OCI-LY3 (cell line): ENCODE measurements around the gene SKAP2.

ENCODE experiments used
- H2AFZ ChIP-seq: fragments of 200-600, 300-600 bp; shearing (Covaris generic); 2 replicates; pipeline ENCODE4 v1.6.0; 2014; ENCODE audit warnings: antibody characterized with exemption, low read depth, low read length
- H3K27ac ChIP-seq: fragments of 200-600, 300-600 bp; sonication (generic); 2 replicates; pipeline ENCODE4 v1.5.1; 2014; ENCODE audit warnings: mild to moderate bottlenecking, low read length, moderate library complexity, mixed read lengths
- H3K27me3 ChIP-seq: fragments of 200-600, 300-600 bp; sonication (generic); 2 replicates; pipeline ENCODE4 v1.6.1; 2014; ENCODE audit warnings: low read depth, low read length, mixed read lengths
- H3K36me3 ChIP-seq: fragments of 200-600, 300-600 bp; sonication (generic); replicated peaks from 2 replicates; pipeline ENCODE3; 2014; ENCODE audit warnings: low read depth, low read length, mixed read lengths
- H3K4me1 ChIP-seq: fragments of 300-600, 200-600 bp; sonication (generic); 2 replicates; pipeline ENCODE4 v1.6.1; 2014; ENCODE audit warnings: low read length, mixed read lengths
- H3K4me2 ChIP-seq: fragments of 200-600, 300-600 bp; sonication (generic); 2 replicates; pipeline ENCODE4 v1.6.1; 2014; ENCODE audit warnings: low read length, mixed read lengths
- H3K4me3 ChIP-seq: fragments of 300-600, 200-600 bp; sonication (generic); 2 replicates; pipeline ENCODE4 v1.5.1; 2014; ENCODE audit warnings: antibody characterized with exemption, mild to moderate bottlenecking, low read length, moderate library complexity
- H3K79me2 ChIP-seq: fragments of 300-600, 200-600 bp; shearing (Covaris generic); 2 replicates; pipeline ENCODE4 v1.6.1; 2014; ENCODE audit warnings: mild to moderate bottlenecking, low read length, mixed read lengths
- H3K9ac ChIP-seq: fragments of 300-600, 200-600 bp; shearing (Covaris generic); 2 replicates; pipeline ENCODE4 v1.6.0; 2014; ENCODE audit warnings: mild to moderate bottlenecking, low read length, moderate library complexity
- H3K9me3 ChIP-seq: fragments of 200-600, 300-600 bp; shearing (Covaris generic); 2 replicates; pipeline ENCODE4 v1.6.1; 2014; ENCODE audit warnings: low read length, mixed read lengths; ENCODE audit not compliant: insufficient read depth
- H4K20me1 ChIP-seq: fragments of 200-600, 300-600 bp; sonication (generic); 2 replicates; pipeline ENCODE4 v1.6.1; 2016; ENCODE audit warnings: low read length, mixed read lengths; ENCODE audit not compliant: insufficient read depth
- EZH2phosphoT487 ChIP-seq: fragments of 200-600 bp; shearing (Covaris generic); IDR thresholded peaks from 2 replicates; pipeline ENCODE4 v1.6.1; 2018; ENCODE audit warnings: antibody characterized with exemption, mixed run types, low read depth
- TF ChIP-seq, protein P1 (sequence below): fragments of 200-600, 300-600 bp; sonication (generic); IDR thresholded peaks from 2 replicates; pipeline ENCODE4 v1.5.1; 2014; ENCODE audit warnings: antibody characterized with exemption, low read length, low read depth

Gene SKAP2

DNA sequence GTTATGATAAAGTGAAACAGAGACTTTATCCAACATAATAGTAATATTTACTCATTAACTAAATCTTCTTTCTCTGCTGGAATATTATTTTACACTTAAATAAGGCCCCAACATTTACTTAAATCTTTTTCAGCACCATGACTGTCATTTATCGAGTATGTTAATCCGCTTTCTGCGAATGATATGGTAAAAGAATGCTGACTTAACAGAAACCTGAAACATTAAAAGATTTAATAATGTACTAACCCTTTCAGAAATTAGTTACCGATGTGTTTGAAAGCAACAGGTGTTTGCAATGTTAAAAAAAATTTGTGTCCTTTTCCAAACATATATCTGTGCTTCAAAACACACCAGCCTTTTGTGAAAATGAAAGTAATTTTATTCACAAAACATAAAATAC, 190.5 kb downstream of the SKAP2 start:
- H3K4me2 ChIP-seq = peak overlapping the region; percentile 10; the same call in 1 of the 2 replicates
- H2AFZ ChIP-seq = no peak overlapping the region
- H3K27me3 ChIP-seq = no peaks in the 10 kb centered on the region

DNA sequence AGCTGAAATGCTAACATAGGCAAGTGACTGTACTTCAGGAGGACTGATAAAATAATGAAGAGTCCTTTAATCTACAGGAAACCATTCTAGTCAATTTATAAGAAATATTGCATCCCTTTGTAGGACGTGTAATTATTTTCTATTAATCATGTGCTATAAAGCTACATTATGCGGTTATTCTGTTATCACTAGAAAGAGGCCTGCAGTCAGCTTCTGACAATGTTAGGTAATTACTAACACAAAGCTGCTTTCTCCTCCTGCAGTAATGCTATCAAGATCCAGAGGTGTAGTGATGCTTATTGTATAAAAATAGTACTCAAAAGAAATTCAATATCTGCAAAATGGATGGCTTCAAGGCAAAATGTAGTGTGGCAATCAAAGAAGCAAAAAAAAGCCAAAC, 191.1 kb downstream of the SKAP2 start:
- TF ChIP-seq, protein P1, sequence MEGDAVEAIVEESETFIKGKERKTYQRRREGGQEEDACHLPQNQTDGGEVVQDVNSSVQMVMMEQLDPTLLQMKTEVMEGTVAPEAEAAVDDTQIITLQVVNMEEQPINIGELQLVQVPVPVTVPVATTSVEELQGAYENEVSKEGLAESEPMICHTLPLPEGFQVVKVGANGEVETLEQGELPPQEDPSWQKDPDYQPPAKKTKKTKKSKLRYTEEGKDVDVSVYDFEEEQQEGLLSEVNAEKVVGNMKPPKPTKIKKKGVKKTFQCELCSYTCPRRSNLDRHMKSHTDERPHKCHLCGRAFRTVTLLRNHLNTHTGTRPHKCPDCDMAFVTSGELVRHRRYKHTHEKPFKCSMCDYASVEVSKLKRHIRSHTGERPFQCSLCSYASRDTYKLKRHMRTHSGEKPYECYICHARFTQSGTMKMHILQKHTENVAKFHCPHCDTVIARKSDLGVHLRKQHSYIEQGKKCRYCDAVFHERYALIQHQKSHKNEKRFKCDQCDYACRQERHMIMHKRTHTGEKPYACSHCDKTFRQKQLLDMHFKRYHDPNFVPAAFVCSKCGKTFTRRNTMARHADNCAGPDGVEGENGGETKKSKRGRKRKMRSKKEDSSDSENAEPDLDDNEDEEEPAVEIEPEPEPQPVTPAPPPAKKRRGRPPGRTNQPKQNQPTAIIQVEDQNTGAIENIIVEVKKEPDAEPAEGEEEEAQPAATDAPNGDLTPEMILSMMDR = no peak
- TF ChIP-seq EZH2phosphoT487 = no peak
- Histone ChIP-seq H3K36me3 (no peaks in the 10 kb centered on the region), H3K9me3 (no peaks in the 10 kb centered on the region), H3K4me1 (no peaks in the 10 kb centered on the region), H2AFZ (no peak overlapping the region), H3K79me2 (no peaks in the 10 kb centered on the region), H3K27ac (no peak overlapping the region), H3K9ac (no peak overlapping the region), H3K27me3 (no peaks in the 10 kb centered on the region), H4K20me1 (no peaks in the 10 kb centered on the region), H3K4me2 (no peak overlapping the region), H3K4me3 (no peak overlapping the region)

More for the DNA sequence above, 190.5 kb downstream of the SKAP2 start:
- no peaks in the 10 kb centered on the region for H3K79me2 ChIP-seq
- no peaks in the 10 kb centered on the region for H3K4me1 ChIP-seq
- no peak overlapping the region for H3K9ac ChIP-seq
- H4K20me1 ChIP-seq = no peaks in the 10 kb centered on the region
- H3K4me3 ChIP-seq = no peak overlapping the region
- no peaks in the 10 kb centered on the region for H3K9me3 ChIP-seq
- no peaks in the 10 kb centered on the region for H3K36me3 ChIP-seq
- TF ChIP-seq, protein P1 = no peak
- TF ChIP-seq EZH2phosphoT487 = no peak
- no peak overlapping the region for H3K27ac ChIP-seq

DNA sequence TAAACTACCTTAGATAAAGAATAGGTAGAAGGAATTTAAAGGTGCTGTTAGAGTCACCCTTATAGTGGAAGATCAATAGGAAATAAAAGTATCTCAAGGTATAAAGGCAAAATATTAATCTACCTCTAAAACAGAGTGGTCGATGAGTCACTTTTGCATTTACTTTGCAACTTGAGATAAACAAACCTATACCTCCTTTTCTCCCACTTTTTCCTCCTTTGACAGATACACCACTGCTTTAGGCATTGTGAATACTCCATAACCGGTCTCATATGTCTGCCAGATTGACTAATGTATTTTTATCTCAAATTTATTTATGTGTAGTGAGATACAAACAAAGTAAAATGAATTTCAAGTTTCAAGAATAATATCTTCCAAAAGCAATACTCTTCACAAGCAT, 193.5 kb downstream of the SKAP2 start:
- Histone ChIP-seq H4K20me1 (no peaks in the 10 kb centered on the region), H3K4me1 (peaks cover 3% of the 10 kb centered on the region; the same call in 1 of the 2 replicates), H3K36me3 (no peaks in the 10 kb centered on the region), H3K9ac (no peak overlapping the region), H3K4me3 (no peak overlapping the region), H3K27me3 (no peaks in the 10 kb centered on the region), H3K4me2 (no peak overlapping the region), H3K27ac (no peak overlapping the region), H3K9me3 (no peaks in the 10 kb centered on the region), H2AFZ (no peak overlapping the region), H3K79me2 (no peaks in the 10 kb centered on the region)
- no peak for TF ChIP-seq EZH2phosphoT487
- TF ChIP-seq, protein P1 = no peak

DNA sequence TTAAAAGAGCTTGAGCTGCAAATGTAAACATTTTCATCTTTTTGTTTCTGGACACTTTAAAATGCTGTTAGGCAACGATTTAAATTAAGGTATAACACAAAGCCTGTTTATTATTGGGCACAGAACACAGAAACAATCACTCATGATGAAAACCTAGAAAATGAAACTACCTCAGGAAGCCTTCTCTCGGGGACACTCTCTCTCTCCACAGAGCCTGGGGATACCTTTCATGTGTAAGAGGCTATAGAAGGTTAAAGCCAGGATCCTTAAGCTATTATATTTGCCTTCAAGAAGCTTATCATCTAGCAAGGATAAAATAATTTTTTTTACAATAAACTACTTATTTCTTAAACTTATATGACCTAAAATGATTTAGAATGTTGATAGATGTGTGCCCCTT, 194.1 kb downstream of the SKAP2 start:
- Histone ChIP-seq H3K9me3 (no peaks in the 10 kb centered on the region), H4K20me1 (no peaks in the 10 kb centered on the region), H3K4me1 (peaks cover 6% of the 10 kb centered on the region), H3K79me2 (no peaks in the 10 kb centered on the region), H3K4me2 (no peak overlapping the region), H3K9ac (no peak overlapping the region), H3K36me3 (no peaks in the 10 kb centered on the region), H3K27me3 (no peaks in the 10 kb centered on the region), H3K27ac (no peak overlapping the region), H3K4me3 (no peak overlapping the region), H2AFZ (no peak overlapping the region)
- no peak for TF ChIP-seq EZH2phosphoT487
- TF ChIP-seq, protein P1 = no peak
